HG03095 (cell line): ENCODE results near the gene SSBP1.
"Not testable (repeated sequence)": the region's sequence is repeated elsewhere in the genome, so short reads cannot be mapped to it uniquely, and the experiment has no call there.

Source experiments
- ATAC-seq: cut with Tn5 transposase; IDR thresholded peaks from one replicate; pipeline ENCODE4 v1.9.1; 2021; ENCODE audit warnings: moderate library complexity; ENCODE audit not compliant: unreplicated experiment

The SSBP1 gene

GRCh38 chr7:141754939-141755338 is 16.8 kb downstream of the SSBP1 start:
- ATAC-seq: no peak

GRCh38 chr7:141763797-141764196 is 25.6 kb downstream of the SSBP1 start, which contains the start of gene TAS2R3:
Gene TAS2R3 (plus strand): TSS chr7:141764097. CDS start chr7:141764159, 62 bp downstream.
- no peak for ATAC-seq

- not testable (repeated sequence) for ATAC-seq
Measured at GRCh38 chr7:141770083-141770583, 32.0 kb downstream of the SSBP1 start.

- no peak for ATAC-seq
Measured at GRCh38 chr7:141776374-141776773, 38.2 kb downstream of the SSBP1 start, which contains the start of gene TAS2R4. Gene TAS2R4 (plus strand): TSS chr7:141776674. CDS start chr7:141778489, 1,815 bp downstream.

GRCh38 chr7:141785706-141786552 is 47.8 kb downstream of the SSBP1 start:
- ATAC-seq: peak; percentile 69

GRCh38 chr7:141788296-141788695 is 50.1 kb downstream of the SSBP1 start:
- ATAC-seq: no peak

GRCh38 chr7:141789917-141790316 is 51.8 kb downstream of the SSBP1 start, which contains the start of gene TAS2R5:
Gene TAS2R5 (plus strand): TSS chr7:141790217. CDS start chr7:141790362, 145 bp downstream.
- ATAC-seq: no peak

- no peak for ATAC-seq
Measured at GRCh38 chr7:141792526-141792925, 54.4 kb downstream of the SSBP1 start.
